Peyer's patch (tissue), 4 donors: ENCODE measurements around the gene CMTM4.

Experiments
- POLR2A ChIP-seq, 2 donors: fragments of 450-650 bp; IDR thresholded peaks; one replicate each; pipeline ENCODE4 v1.5.1; 2017; ENCODE audit warnings: antibody characterized with exemption in 2 of 2, mild to moderate bottlenecking in 2 of 2, moderate library complexity in 2 of 2
- TF ChIP-seq, protein P1 (sequence below), 6 experiments: fragments of 450-650 bp in 4 of 6; fragments of 200-600 bp in 2 of 6; sonication (generic) in 1 of 6; IDR thresholded peaks; one replicate each; pipeline ENCODE4 v1.5.1; 2017 to 2019; ENCODE audit warnings: antibody characterized with exemption in 6 of 6, mild to moderate bottlenecking in 3 of 6, moderate library complexity in 1 of 6

- TF ChIP-seq, protein P1, sequence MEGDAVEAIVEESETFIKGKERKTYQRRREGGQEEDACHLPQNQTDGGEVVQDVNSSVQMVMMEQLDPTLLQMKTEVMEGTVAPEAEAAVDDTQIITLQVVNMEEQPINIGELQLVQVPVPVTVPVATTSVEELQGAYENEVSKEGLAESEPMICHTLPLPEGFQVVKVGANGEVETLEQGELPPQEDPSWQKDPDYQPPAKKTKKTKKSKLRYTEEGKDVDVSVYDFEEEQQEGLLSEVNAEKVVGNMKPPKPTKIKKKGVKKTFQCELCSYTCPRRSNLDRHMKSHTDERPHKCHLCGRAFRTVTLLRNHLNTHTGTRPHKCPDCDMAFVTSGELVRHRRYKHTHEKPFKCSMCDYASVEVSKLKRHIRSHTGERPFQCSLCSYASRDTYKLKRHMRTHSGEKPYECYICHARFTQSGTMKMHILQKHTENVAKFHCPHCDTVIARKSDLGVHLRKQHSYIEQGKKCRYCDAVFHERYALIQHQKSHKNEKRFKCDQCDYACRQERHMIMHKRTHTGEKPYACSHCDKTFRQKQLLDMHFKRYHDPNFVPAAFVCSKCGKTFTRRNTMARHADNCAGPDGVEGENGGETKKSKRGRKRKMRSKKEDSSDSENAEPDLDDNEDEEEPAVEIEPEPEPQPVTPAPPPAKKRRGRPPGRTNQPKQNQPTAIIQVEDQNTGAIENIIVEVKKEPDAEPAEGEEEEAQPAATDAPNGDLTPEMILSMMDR (IDR thresholded peaks at IDR 0.05), result no peak
- no peak for TF ChIP-seq POLR2A (IDR thresholded peaks at IDR 0.05)
Measured at GRCh38 chr16:66601471-66601870, 95.1 kb downstream of the CMTM4 start.
